Thyroid gland (tissue), 4 donors: ENCODE data around the gene RGS8. TPM values are rescaled to one million over a fixed set of nuclear protein-coding genes. Genes with fewer than 3 reads are reported as not detected.

Experiments
- DNase-seq, 2 donors: peaks; one replicate each; pipeline ENCODE4 v3.0.0-alpha.2; 2019
- H3K27ac ChIP-seq, 3 donors: fragments of 200-600 bp; sonication (generic); 1 replicate in 2 of 3; 2 replicates in 1 of 3; pipeline ENCODE4 v1.5.1; 2016 to 2019; ENCODE audit warnings: mild to moderate bottlenecking in 1 of 3, moderate library complexity in 1 of 3
- H3K27me3 ChIP-seq: fragments of 200-600 bp; sonication (generic); one replicate; pipeline ENCODE4 v1.5.1; 2019
- H3K36me3 ChIP-seq, 2 donors: fragments of 200-600 bp; sonication (generic); one replicate each; pipeline ENCODE4 v1.5.1; 2016 to 2019
- H3K4me1 ChIP-seq, 2 donors: fragments of 200-600 bp; sonication (generic); one replicate each; pipeline ENCODE4 v1.5.1; 2017 to 2019
- H3K4me3 ChIP-seq, 3 donors: fragments of 200-600 bp; sonication (generic); replicated peaks in 1 of 3; 1 replicate in 2 of 3; 2 replicates in 1 of 3; pipeline ENCODE4 v1.5.1; 2016; ENCODE audit warnings: mild to moderate bottlenecking in 1 of 3
- H3K9me3 ChIP-seq: fragments of 200-600 bp; sonication (generic); one replicate; pipeline ENCODE4 v1.5.1; 2017
- CTCF ChIP-seq, 6 experiments: fragments of 200-600 bp in 3 of 6; fragments of 450-650 bp in 3 of 6; sonication (generic) in 3 of 6; IDR thresholded peaks; one replicate each; pipeline ENCODE4 v1.5.1; 2016 to 2019; ENCODE audit warnings: antibody characterized with exemption in 6 of 6, mild to moderate bottlenecking in 2 of 6, inconsistent platforms in 1 of 6, moderate library complexity in 1 of 6
- POLR2A ChIP-seq, 2 donors: fragments of 450-650 bp; IDR thresholded peaks; one replicate each; pipeline ENCODE4 v1.6.1; 2017; ENCODE audit warnings: antibody characterized with exemption in 2 of 2, mild to moderate bottlenecking in 2 of 2, moderate library complexity in 1 of 2
- WGBS, 2 donors: methylation state at CpG; one replicate each; pipeline ENCODE4 v1.1.5; 2017; 5-methylcytosine and 5-hydroxymethylcytosine counted together
- intact Hi-C: fragments of 100-400 bp; cut with DNase I; formaldehyde crosslinking; loops from one replicate; pipeline ENCODE4 v1.15.1; 2023
- total RNA-seq, 4 donors: library from RNA; depleted of rRNA; stranded (reverse); fragments of >200 nt; gene quantifications; one replicate each; pipeline ENCODE4 v1.2.3, GENCODE V29; 2016

Gene RGS8
- total RNA-seq, 4 donors from 2014 or later: 2.4 to 5.9 (median 5.0) TPM

GRCh38 chr1:182690886-182691443 is 6.6 kb upstream of the RGS8 start:
- intact Hi-C loops: no loop called here
- TF ChIP-seq CTCF (IDR thresholded peaks at IDR 0.05) (no peak), POLR2A (IDR thresholded peaks at IDR 0.05) (no peak)
- no peaks in the 10 kb centered on the region for H3K9me3 ChIP-seq
- WGBS, 2 donors: 95 to 96% methylated on average over 1 of the region's 1 CpG
- H3K4me1 ChIP-seq: peaks cover 23 to 27% of the 10 kb centered on the region in 2 donors
- no peak overlapping the region for H3K27ac ChIP-seq
- no peak overlapping the region for H3K4me3 ChIP-seq
- H3K27me3 ChIP-seq: no peaks in the 10 kb centered on the region
- no peak for DNase-seq
- no peaks in the 10 kb centered on the region for H3K36me3 ChIP-seq

GRCh38 chr1:182688436-182689205 is 4.2 kb upstream of the RGS8 start:
- no peak for DNase-seq
- intact Hi-C loops: no loop called here
- H3K4me3 ChIP-seq: no peak overlapping the region
- H3K9me3 ChIP-seq: no peaks in the 10 kb centered on the region
- no peak for TF ChIP-seq CTCF (IDR thresholded peaks at IDR 0.05)
- TF ChIP-seq POLR2A (IDR thresholded peaks at IDR 0.05): no peak
- peaks cover 34 to 43% of the 10 kb centered on the region in 2 donors for H3K4me1 ChIP-seq
- peak overlapping the region in 2 of 3 donors; percentile 81 to 89 for H3K27ac ChIP-seq
- 82 to 92% methylated on average over 8 of the region's 8 CpGs for WGBS, 2 donors
- no peaks in the 10 kb centered on the region for H3K27me3 ChIP-seq
- no peaks in the 10 kb centered on the region for H3K36me3 ChIP-seq

GRCh38 chr1:182687361-182687760 is 3.0 kb upstream of the RGS8 start:
- intact Hi-C loops: no loop called here

GRCh38 chr1:182686446-182686845 is 2.1 kb upstream of the RGS8 start:
- Histone ChIP-seq H3K4me1 (peaks cover 37 to 44% of the 10 kb centered on the region in 2 donors), H3K27me3 (no peaks in the 10 kb centered on the region), H3K36me3 (no peaks in the 10 kb centered on the region), H3K9me3 (no peaks in the 10 kb centered on the region), H3K4me3 (no peak overlapping the region), H3K27ac (peak overlapping the region; percentile 66 to 89 (median 81))
- intact Hi-C loops: no loop called here
- no peak for TF ChIP-seq CTCF (IDR thresholded peaks at IDR 0.05)
- no peak for TF ChIP-seq POLR2A (IDR thresholded peaks at IDR 0.05)
- no peak for DNase-seq
- 93 to 98% methylated on average over 1 of the region's 1 CpG for WGBS, 2 donors

More at GRCh38 chr1:182687361-182687760, 3.0 kb upstream of the RGS8 start:
- DNase-seq: peak; percentile 71 to 80
- no peaks in the 10 kb centered on the region for H3K36me3 ChIP-seq
- no peaks in the 10 kb centered on the region for H3K9me3 ChIP-seq
- TF ChIP-seq CTCF (IDR thresholded peaks at IDR 0.05) (no peak), POLR2A (IDR thresholded peaks at IDR 0.05) (no peak)
- H3K4me1 ChIP-seq: peaks cover 37 to 44% of the 10 kb centered on the region in 2 donors
- no peaks in the 10 kb centered on the region for H3K27me3 ChIP-seq
- H3K4me3 ChIP-seq: no peak overlapping the region
- H3K27ac ChIP-seq: peak overlapping the region; percentile 66 to 89 (median 81)

- H3K9me3 ChIP-seq: no peaks in the 10 kb centered on the region
- 60 to 73% methylated on average over 4 of the region's 4 CpGs for WGBS, 2 donors
- H3K4me1 ChIP-seq: peaks cover 37 to 44% of the 10 kb centered on the region in 2 donors
- H3K27ac ChIP-seq: peak overlapping the region in 2 of 3 donors; percentile 38 to 46
- no peaks in the 10 kb centered on the region for H3K36me3 ChIP-seq
- intact Hi-C loops: no loop called here
- H3K4me3 ChIP-seq: no peak overlapping the region
- no peak for TF ChIP-seq CTCF (IDR thresholded peaks at IDR 0.05)
- no peak for TF ChIP-seq POLR2A (IDR thresholded peaks at IDR 0.05)
- H3K27me3 ChIP-seq: no peaks in the 10 kb centered on the region
- DNase-seq: peak; percentile 56 to 57
Measured at GRCh38 chr1:182685215-182685614, 828 bp upstream of the RGS8 start.
